HL-60 (cell line): ENCODE data around the gene EEF1AKMT1.

ENCODE experiments used
- CTCF ChIP-seq: IDR thresholded peaks from one replicate; pipeline ENCODE4 v1.5.1; 2011; ENCODE audit warnings: low read length, control low read depth, inconsistent platforms; ENCODE audit not compliant: insufficient read depth
- GABPA ChIP-seq: IDR thresholded peaks from 2 replicates; pipeline ENCODE4 v1.6.1; 2012; ENCODE audit warnings: low read depth
- REST ChIP-seq: IDR thresholded peaks from 2 replicates; pipeline ENCODE4 v1.6.1; 2012; ENCODE audit warnings: low read depth; ENCODE audit not compliant: insufficient replicate concordance

GRCh38 chr13:20812890-20813289 is 39.1 kb upstream of the EEF1AKMT1 start:
- no peak for TF ChIP-seq CTCF
- TF ChIP-seq GABPA, result no peak
- TF ChIP-seq REST, result no peak
